Thoracic aorta (tissue), 2 donors: ENCODE measurements around the gene PHF20. TPM values are rescaled to one million over a fixed set of nuclear protein-coding genes. Genes with fewer than 3 reads are reported as not detected.

ENCODE experiments used
- ATAC-seq: fragments of 150-250 bp; one replicate; pipeline ENCODE4 v1.8.0; 2017; ENCODE audit warnings: low read depth; ENCODE audit not compliant: insufficient number of reproducible peaks, low FRiP score
- DNase-seq: peaks from one replicate; pipeline ENCODE4 v3.0.0-alpha.2; 2020; ENCODE audit warnings: low spot score
- H3K27ac ChIP-seq, 2 donors: fragments of 200-600 bp; sonication (generic); 1 replicate in 1 of 2; 2 replicates in 1 of 2; pipeline ENCODE4 v1.5.1; 2016; ENCODE audit warnings: mild to moderate bottlenecking in 2 of 2, moderate library complexity in 2 of 2
- H3K27me3 ChIP-seq: fragments of 200-600 bp; sonication (generic); replicated peaks from 2 replicates; pipeline ENCODE4 v1.6.0; 2016; ENCODE audit warnings: mild to moderate bottlenecking; ENCODE audit not compliant: insufficient read depth
- H3K36me3 ChIP-seq: fragments of 200-600 bp; sonication (generic); one replicate; pipeline ENCODE4 v1.5.1; 2016
- H3K4me1 ChIP-seq, 2 donors: fragments of 200-600 bp; sonication (generic); 1 replicate in 1 of 2; 2 replicates in 1 of 2; pipeline versions ENCODE4 v1.5.1 to v1.6.0; 2016; ENCODE audit warnings: low read depth in 2 of 2, mild to moderate bottlenecking in 1 of 2; ENCODE audit not compliant: control insufficient read depth in 1 of 2
- H3K4me3 ChIP-seq: fragments of 200-600 bp; sonication (generic); 2 replicates; pipeline ENCODE4 v1.5.1; 2016; ENCODE audit warnings: mild to moderate bottlenecking
- H3K9me3 ChIP-seq: fragments of 200-600 bp; sonication (generic); 2 replicates; pipeline ENCODE4 v1.5.1; 2016
- CTCF ChIP-seq: fragments of 200-600 bp; sonication (generic); IDR thresholded peaks from one replicate; pipeline ENCODE4 v1.5.1; 2019; ENCODE audit warnings: antibody characterized with exemption
- total RNA-seq, 2 donors: library from RNA; depleted of rRNA; stranded (reverse); fragments of >200 nt; gene quantifications; one replicate each; pipeline versions ENCODE4 v1.1.0 to v1.2.3, GENCODE V29; 2016

PHF20 gene
- total RNA-seq, 2 donors from 2014 or later, result 35.8 to 46.8 TPM

GRCh38 chr20:35768731-35769664, 2.8 kb upstream of the PHF20 start:
- Histone ChIP-seq H3K9me3 (no peaks in the 10 kb centered on the region), H3K4me3 (no peak overlapping the region), H3K36me3 (no peaks in the 10 kb centered on the region), H3K4me1 (peaks cover 22 to 46% of the 10 kb centered on the region in 2 donors), H3K27ac (peak overlapping the region; percentile 75 to 91), H3K27me3 (no peaks in the 10 kb centered on the region)
- DNase-seq, result peak; percentile 92
- no peak for TF ChIP-seq CTCF
- ATAC-seq, result peak; percentile 68

GRCh38 chr20:35771367-35771688, 487 bp upstream of the PHF20 start:
- DNase-seq (no peak), ATAC-seq (no peak)
- Histone ChIP-seq H3K27ac (peak overlapping the region; percentile 91 to 94), H3K4me3 (peak overlapping the region; percentile 72), H3K9me3 (no peaks in the 10 kb centered on the region), H3K4me1 (peaks cover 22 to 47% of the 10 kb centered on the region in 2 donors), H3K27me3 (no peaks in the 10 kb centered on the region), H3K36me3 (no peaks in the 10 kb centered on the region)
- no peak for TF ChIP-seq CTCF

GRCh38 chr20:35772563-35773058, 796 bp downstream of the PHF20 start:
- peaks cover 22 to 55% of the 10 kb centered on the region in 2 donors for H3K4me1 ChIP-seq
- DNase-seq, result no peak

GRCh38 chr20:35773154-35773751, 1.4 kb downstream of the PHF20 start:
- Histone ChIP-seq H3K27me3 (no peaks in the 10 kb centered on the region), H3K9me3 (no peaks in the 10 kb centered on the region), H3K4me3 (peak overlapping the region; percentile 72), H3K4me1 (peaks cover 22 to 49% of the 10 kb centered on the region in 2 donors), H3K36me3 (no peaks in the 10 kb centered on the region), H3K27ac (peak overlapping the region; percentile 91 to 94)
- DNase-seq, result no peak
- TF ChIP-seq CTCF, result no peak
- ATAC-seq, result no peak

More at GRCh38 chr20:35772563-35773058, 796 bp downstream of the PHF20 start:
- no peaks in the 10 kb centered on the region for H3K36me3 ChIP-seq
- peak overlapping the region; percentile 72 for H3K4me3 ChIP-seq
- peak overlapping the region; percentile 91 to 94 for H3K27ac ChIP-seq
- no peak for ATAC-seq
- H3K27me3 ChIP-seq, result no peaks in the 10 kb centered on the region
- H3K9me3 ChIP-seq, result no peaks in the 10 kb centered on the region
- no peak for TF ChIP-seq CTCF

- ATAC-seq (no peak), DNase-seq (no peak)
- H3K27ac ChIP-seq, result no peak overlapping the region
- H3K4me1 ChIP-seq, result peaks cover 20 to 38% of the 10 kb centered on the region in 2 donors
- no peak overlapping the region for H3K4me3 ChIP-seq
- H3K27me3 ChIP-seq, result no peaks in the 10 kb centered on the region
- TF ChIP-seq CTCF, result no peak
- H3K36me3 ChIP-seq, result no peaks in the 10 kb centered on the region
- no peaks in the 10 kb centered on the region for H3K9me3 ChIP-seq
Measured at GRCh38 chr20:35774391-35774790, 2.6 kb downstream of the PHF20 start.
